ENCODE data around the gene TIMM17A.

Gene TIMM17A

GRCh38 chr1:201954263-201955008 is 867 bp upstream of the TIMM17A start:
- TF ChIP-seq CTCF (IDR thresholded peaks at IDR 0.05): no peak

GRCh38 chr1:201955729-201956143 is 433 bp downstream of the TIMM17A start:
- TF ChIP-seq CTCF (IDR thresholded peaks at IDR 0.05): no peak

DNA sequence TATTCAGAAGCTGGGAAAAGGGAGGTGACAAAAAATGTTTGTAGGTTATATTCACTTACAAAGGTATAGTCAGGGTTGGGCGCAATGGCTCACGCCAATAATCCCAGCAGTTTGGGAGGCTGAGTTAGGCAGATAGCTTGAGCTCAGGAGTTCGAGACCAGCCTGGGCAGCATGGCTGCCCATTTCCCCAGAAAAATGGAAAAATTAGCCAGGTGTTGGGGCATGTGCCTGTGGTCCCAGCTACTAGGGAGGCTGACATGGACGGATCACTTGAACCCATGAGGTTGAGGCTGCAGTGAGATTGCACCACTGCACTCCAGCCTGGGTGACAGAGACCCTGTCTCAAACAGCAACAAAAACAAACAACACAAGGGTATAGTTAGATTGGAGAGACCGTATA is 3.0 kb downstream of the TIMM17A start:
- TF ChIP-seq CTCF (IDR thresholded peaks at IDR 0.05): no peak

DNA sequence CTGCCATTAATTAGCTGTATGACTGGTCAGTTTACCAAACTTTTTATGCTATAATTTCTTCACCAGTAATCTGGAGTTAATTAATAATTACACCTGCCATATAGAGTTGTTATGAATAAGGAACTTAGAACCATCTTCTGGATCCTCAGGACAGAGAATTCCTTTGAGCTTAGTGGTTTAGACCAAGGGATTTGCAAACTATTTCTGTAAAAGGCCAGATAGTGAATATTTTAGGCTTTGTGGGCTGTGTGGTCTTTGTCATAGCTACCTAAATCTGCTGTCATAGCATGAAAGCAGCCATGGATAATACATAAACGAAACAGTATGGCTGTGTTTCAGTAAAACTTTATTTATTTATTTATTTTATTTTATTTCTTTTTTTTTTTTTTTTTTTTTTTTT is 9.0 kb downstream of the TIMM17A start:
- no peak for TF ChIP-seq CTCF (IDR thresholded peaks at IDR 0.05)

GRCh38 chr1:201966171-201966570 is 10.9 kb downstream of the TIMM17A start:
- no peak for TF ChIP-seq CTCF (IDR thresholded peaks at IDR 0.05)

- no peak for TF ChIP-seq CTCF (IDR thresholded peaks at IDR 0.05)
These were observed 13.1 kb downstream of the TIMM17A start for GRCh38 chr1:201968202-201968925.

GRCh38 chr1:201970334-201971159 is 15.2 kb downstream of the TIMM17A start:
- no peak for TF ChIP-seq CTCF (IDR thresholded peaks at IDR 0.05)
